Measurements from ENCODE around the gene MYEOV.

MYEOV gene

GRCh38 chr11:69311767-69312385 lies 17.9 kb downstream of the MYEOV start:
- H3K27ac ChIP-seq, result no peak overlapping the region
- no peak for DNase-seq (ENCODE audit: low read depth, low spot score)

- DNase-seq (ENCODE audit: low read depth, low spot score), result no peak
- H3K27ac ChIP-seq, result no peak overlapping the region
Observed at GRCh38 chr11:69312453-69313404, 18.8 kb downstream of the MYEOV start.

GRCh38 chr11:69313992-69314391 lies 20.0 kb downstream of the MYEOV start:
- DNase-seq (ENCODE audit: low read depth, low spot score), result no peak
- H3K27ac ChIP-seq, result no peak overlapping the region

GRCh38 chr11:69314555-69314954 lies 20.6 kb downstream of the MYEOV start:
- no peak for DNase-seq (ENCODE audit: low read depth, low spot score)
- no peak overlapping the region for H3K27ac ChIP-seq

GRCh38 chr11:69316956-69317355 lies 23.0 kb downstream of the MYEOV start:
- H3K27ac ChIP-seq, result no peak overlapping the region
- DNase-seq (ENCODE audit: low read depth, low spot score), result no peak

- no peak for DNase-seq (ENCODE audit: low read depth, low spot score)
- no peak overlapping the region for H3K27ac ChIP-seq
Observed at GRCh38 chr11:69317401-69318092, 23.6 kb downstream of the MYEOV start.

- no peak overlapping the region for H3K27ac ChIP-seq
- no peak for DNase-seq (ENCODE audit: low read depth, low spot score)
Observed at GRCh38 chr11:69318093-69318420, 24.1 kb downstream of the MYEOV start.

GRCh38 chr11:69319255-69320106 lies 25.5 kb downstream of the MYEOV start:
- no peak for DNase-seq (ENCODE audit: low read depth, low spot score)
- no peak overlapping the region for H3K27ac ChIP-seq

GRCh38 chr11:69320326-69320725 lies 26.4 kb downstream of the MYEOV start:
- H3K27ac ChIP-seq, result no peak overlapping the region
- DNase-seq (ENCODE audit: low read depth, low spot score), result no peak

GRCh38 chr11:69320756-69321741 lies 27.1 kb downstream of the MYEOV start:
- H3K27ac ChIP-seq, result peak overlapping the region; percentile 45
- DNase-seq (ENCODE audit: low read depth, low spot score), result no peak

- no peak for DNase-seq (ENCODE audit: low read depth, low spot score)
- peak overlapping the region; percentile 45 for H3K27ac ChIP-seq
Observed at GRCh38 chr11:69321877-69322361, 28.0 kb downstream of the MYEOV start.

- H3K27ac ChIP-seq, result no peak overlapping the region
- no peak for DNase-seq (ENCODE audit: low read depth, low spot score)
Observed at GRCh38 chr11:69325446-69325845, 31.5 kb downstream of the MYEOV start.

GRCh38 chr11:69326622-69327219 lies 32.8 kb downstream of the MYEOV start:
- no peak overlapping the region for H3K27ac ChIP-seq
- no peak for DNase-seq (ENCODE audit: low read depth, low spot score)

- H3K27ac ChIP-seq, result no peak overlapping the region
- DNase-seq (ENCODE audit: low read depth, low spot score), result no peak
Observed at GRCh38 chr11:69327741-69328191, 33.8 kb downstream of the MYEOV start.

GRCh38 chr11:69328231-69328630 lies 34.3 kb downstream of the MYEOV start:
- no peak overlapping the region for H3K27ac ChIP-seq
- no peak for DNase-seq (ENCODE audit: low read depth, low spot score)

GRCh38 chr11:69329581-69329980 lies 35.6 kb downstream of the MYEOV start:
- DNase-seq (ENCODE audit: low read depth, low spot score), result no peak
- H3K27ac ChIP-seq, result no peak overlapping the region

- no peak for DNase-seq (ENCODE audit: low read depth, low spot score)
Observed at GRCh38 chr11:69330330-69330729, 36.4 kb downstream of the MYEOV start.

GRCh38 chr11:69333149-69333710 lies 39.3 kb downstream of the MYEOV start:
- no peak for DNase-seq (ENCODE audit: low read depth, low spot score)

More at GRCh38 chr11:69330330-69330729, 36.4 kb downstream of the MYEOV start:
- H3K27ac ChIP-seq, result no peak overlapping the region

More at GRCh38 chr11:69333149-69333710, 39.3 kb downstream of the MYEOV start:
- H3K27ac ChIP-seq, result no peak overlapping the region
